Mucosa of descending colon (tissue), 3 donors: Measurements from ENCODE around the gene ENOX2. TPM values are rescaled to one million over a fixed set of nuclear protein-coding genes. Genes with fewer than 3 reads are reported as not detected.

ENCODE experiments used
- ATAC-seq: fragments of 200-7000 bp; cut with Tn5 transposase; one replicate; pipeline ENCODE4 v1.9.1; 2020; ENCODE audit warnings: mild to moderate bottlenecking, moderate library complexity
- DNase-seq, 3 donors: peaks; one replicate each; pipeline ENCODE4 v3.0.0-alpha.2; 2020
- H3K36me3 ChIP-seq: fragments of 200-600 bp; one replicate; pipeline ENCODE4 v1.8.0; 2021; ENCODE audit warnings: low read depth, mild to moderate bottlenecking
- H3K4me1 ChIP-seq: fragments of 200-600 bp; one replicate; pipeline ENCODE4 v1.8.0; 2021; ENCODE audit warnings: low read depth, mild to moderate bottlenecking
- H3K4me3 ChIP-seq: fragments of 200-600 bp; one replicate; pipeline ENCODE4 v1.8.0; 2021; ENCODE audit warnings: mild to moderate bottlenecking
- H3K9me3 ChIP-seq: fragments of 200-600 bp; one replicate; pipeline ENCODE4 v1.8.0; 2021; ENCODE audit warnings: mild to moderate bottlenecking
- CTCF ChIP-seq: fragments of 200-600 bp; IDR thresholded peaks from one replicate; pipeline ENCODE4 v1.8.0; 2022; ENCODE audit warnings: antibody characterized with exemption, mild to moderate bottlenecking
- intact Hi-C, 2 donors: fragments of 100-400 bp; cut with DNase I in 1 of 2; cut with micrococcal nuclease in 1 of 2; formaldehyde crosslinking; loops; one replicate each; pipeline versions ENCODE4 v1.11.0 to v1.11.1; 2022; cut with DNase I, micrococcal nuclease
- total RNA-seq, 3 donors: library from RNA; stranded (reverse); fragmentation: NEBNext Ultra II Directional in 2 of 3; extraction: Animal tissue kit (Norgen Biotek cat#: 25700) in 2 of 3; gene quantifications; one replicate each; pipeline versions ENCODE4 v1.2.1 to v1.2.4, GENCODE V29; 2021 to 2023
- donor health status: DM: no; HTN: no; CAD: no; lungs with moderate emphysema.
- donor health status: DM: no; HTN: no; CAD: no.
- donor health status: DM: no; HTN: yes; CAD: no.

The ENOX2 gene
- total RNA-seq, 3 donors from 2014 or later: 8.2 to 19.9 (median 11.5) TPM

DNA sequence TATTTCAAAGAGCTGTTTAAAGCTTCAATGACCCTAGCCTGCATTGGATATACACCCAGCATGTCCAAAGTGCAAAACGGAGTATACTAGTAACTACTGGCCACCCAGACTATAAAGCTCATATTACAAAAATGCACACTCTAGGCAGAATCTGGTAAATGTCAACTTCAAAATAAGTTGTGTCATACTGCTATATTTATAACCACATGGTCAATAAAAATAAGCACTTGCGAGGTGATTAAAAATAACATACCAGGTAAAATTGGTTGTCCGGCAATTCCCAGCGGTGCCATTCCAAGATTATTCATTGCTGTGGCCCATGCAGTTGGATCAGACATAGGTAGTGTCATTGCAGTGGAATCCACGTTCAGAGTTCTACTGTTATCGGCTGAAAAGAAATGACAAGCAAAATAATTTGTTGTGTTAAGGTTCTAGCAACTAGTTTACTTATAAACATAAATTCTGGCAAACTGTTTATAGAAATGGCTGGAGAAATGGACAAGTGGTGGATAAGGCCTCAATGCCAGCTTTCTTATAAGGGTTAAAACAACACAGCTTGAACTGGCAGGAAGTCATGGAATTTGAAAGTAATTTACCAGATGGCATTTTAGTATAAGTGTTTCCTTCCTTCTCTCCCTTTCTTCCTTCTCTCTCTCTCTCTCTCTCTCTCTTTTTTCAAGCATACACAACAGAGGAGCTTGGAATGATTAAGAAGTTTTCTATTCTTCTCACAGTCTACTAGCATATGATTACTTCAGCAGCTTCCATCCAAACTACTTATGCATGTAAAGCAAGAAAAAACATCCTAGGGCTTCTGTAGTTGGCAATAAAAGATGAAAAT lies 199.9 kb downstream of the ENOX2 start:
- H3K4me1 ChIP-seq: no peaks in the 10 kb centered on the region
- no peak for TF ChIP-seq CTCF
- no peak for DNase-seq
- no peaks in the 10 kb centered on the region for H3K36me3 ChIP-seq
- intact Hi-C loops: no loop called here
- no peak overlapping the region for H3K4me3 ChIP-seq
- no peaks in the 10 kb centered on the region for H3K9me3 ChIP-seq
- ATAC-seq: peak; percentile 59

DNA sequence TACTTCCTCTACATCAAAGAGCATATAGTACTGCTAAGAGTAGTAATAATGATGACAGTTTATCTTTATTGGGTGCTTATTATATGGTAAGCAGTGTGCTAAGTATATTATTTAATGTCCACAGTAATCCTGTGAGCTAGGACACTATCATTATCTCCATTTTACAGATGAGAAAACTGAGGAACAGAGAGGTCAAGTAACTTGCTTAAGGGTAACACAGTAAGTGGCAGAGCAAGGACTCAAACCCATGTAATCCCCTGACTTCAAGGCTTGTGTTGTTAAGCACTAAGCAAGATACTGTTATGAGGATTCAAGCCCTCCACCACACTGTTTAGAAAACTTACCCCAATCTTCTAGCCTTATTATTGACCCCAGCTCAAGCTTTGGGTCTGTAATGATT lies 202.4 kb downstream of the ENOX2 start:
- DNase-seq: no peak
- TF ChIP-seq CTCF: no peak
- H3K36me3 ChIP-seq: no peaks in the 10 kb centered on the region
- no peak overlapping the region for H3K4me3 ChIP-seq
- ATAC-seq: no peak
- intact Hi-C loops: no loop called here
- no peaks in the 10 kb centered on the region for H3K9me3 ChIP-seq
- H3K4me1 ChIP-seq: no peaks in the 10 kb centered on the region

DNA sequence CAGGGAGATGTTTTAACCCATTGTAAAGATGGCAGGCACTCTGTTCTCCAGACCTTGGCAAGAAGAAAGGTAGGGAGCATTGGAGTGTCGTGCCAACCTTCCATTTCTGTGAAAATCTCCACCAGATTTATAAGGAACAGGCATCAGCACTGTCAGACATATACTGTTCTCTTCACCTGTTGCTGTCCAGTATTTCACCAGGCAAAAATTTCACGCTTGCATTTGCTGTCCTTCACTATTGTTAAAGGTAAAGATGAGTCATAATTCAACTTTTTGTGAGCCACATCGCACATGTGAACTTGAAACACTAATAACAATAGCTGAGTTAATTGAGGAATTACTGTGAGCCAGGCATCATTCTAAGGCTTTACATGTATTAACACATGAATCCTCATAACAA lies 203.4 kb downstream of the ENOX2 start:
- ATAC-seq: no peak
- Histone ChIP-seq H3K36me3 (no peaks in the 10 kb centered on the region), H3K4me1 (no peaks in the 10 kb centered on the region), H3K4me3 (no peak overlapping the region), H3K9me3 (no peaks in the 10 kb centered on the region)
- intact Hi-C loops: no loop called here
- DNase-seq: no peak
- TF ChIP-seq CTCF: no peak

- no peak for DNase-seq
- H3K36me3 ChIP-seq: no peaks in the 10 kb centered on the region
- no peak overlapping the region for H3K4me3 ChIP-seq
- intact Hi-C loops: no loop called here
- no peaks in the 10 kb centered on the region for H3K9me3 ChIP-seq
- H3K4me1 ChIP-seq: no peaks in the 10 kb centered on the region
- ATAC-seq: no peak
- TF ChIP-seq CTCF: no peak
These were observed 206.5 kb downstream of the ENOX2 start for GRCh38 chrX:130696542-130696941.

DNA sequence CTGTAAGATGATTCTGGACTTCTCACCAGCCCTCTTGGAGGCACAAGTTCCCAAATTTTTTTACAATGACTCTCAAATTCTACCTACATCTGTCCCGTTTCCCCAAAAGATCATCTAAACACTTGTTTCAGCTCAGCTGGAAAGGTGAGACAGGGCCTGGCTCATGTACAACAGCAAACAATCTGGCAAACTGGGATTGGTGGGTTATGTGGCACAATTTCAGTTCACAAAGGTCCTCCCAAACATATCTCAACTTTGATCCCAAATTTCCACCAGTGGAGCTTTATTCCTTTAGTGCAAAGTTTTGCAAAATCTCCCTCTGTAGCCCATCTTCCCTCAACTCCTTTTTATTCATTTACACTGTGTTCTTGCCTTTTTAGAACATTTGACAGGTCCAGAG lies 207.1 kb downstream of the ENOX2 start:
- H3K36me3 ChIP-seq: no peaks in the 10 kb centered on the region
- no peaks in the 10 kb centered on the region for H3K4me1 ChIP-seq
- DNase-seq (no peak), ATAC-seq (no peak)
- intact Hi-C loops: no loop called here
- H3K4me3 ChIP-seq: no peak overlapping the region
- H3K9me3 ChIP-seq: no peaks in the 10 kb centered on the region
- TF ChIP-seq CTCF: no peak
